GM21717 (cell line): ENCODE data around the gene TNNC1.

ENCODE experiments used
- ATAC-seq: cut with Tn5 transposase; IDR thresholded peaks from one replicate; pipeline ENCODE4 v1.9.1; 2021; ENCODE audit warnings: mild to moderate bottlenecking, moderate library complexity; ENCODE audit not compliant: unreplicated experiment

The TNNC1 gene

GRCh38 chr3:52402706-52403270 is 51.1 kb downstream of the TNNC1 start:
- ATAC-seq = no peak

- ATAC-seq = no peak
These were observed 51.7 kb downstream of the TNNC1 start for GRCh38 chr3:52402101-52402521.

GRCh38 chr3:52401551-52401950 is 52.3 kb downstream of the TNNC1 start:
- no peak for ATAC-seq
